T-helper 2 cell treated with Interferon-gamma antibody and Interleukin-4, amounts not matched to agents 5 μg/mL and 100 μg/mL, for 36 hours (primary cell): ENCODE data around the gene PCK2.

Source experiments
- DNase-seq: peaks from one replicate; pipeline ENCODE4 v3.0.0; 2021; ENCODE audit warnings: low spot score
- H3K27ac Mint-ChIP-seq: one replicate; pipeline ENCODE4 v1.8.0; 2021; ENCODE audit warnings: mild to moderate bottlenecking, mixed read lengths
- H3K27me3 Mint-ChIP-seq: one replicate; pipeline ENCODE4 v1.8.0; 2021; ENCODE audit warnings: low read depth, mixed read lengths
- H3K36me3 Mint-ChIP-seq: one replicate; pipeline ENCODE4 v1.8.0; 2021; ENCODE audit warnings: low read depth, mixed read lengths
- H3K4me1 Mint-ChIP-seq: one replicate; pipeline ENCODE4 v1.8.0; 2021; ENCODE audit warnings: low read depth, mixed read lengths
- H3K4me3 Mint-ChIP-seq: one replicate; pipeline ENCODE4 v1.8.0; 2022; ENCODE audit warnings: mild to moderate bottlenecking, moderate library complexity, mixed read lengths
- H3K9me3 Mint-ChIP-seq: one replicate; pipeline ENCODE4 v1.8.0; 2021; ENCODE audit warnings: mixed read lengths

PCK2 gene

DNA sequence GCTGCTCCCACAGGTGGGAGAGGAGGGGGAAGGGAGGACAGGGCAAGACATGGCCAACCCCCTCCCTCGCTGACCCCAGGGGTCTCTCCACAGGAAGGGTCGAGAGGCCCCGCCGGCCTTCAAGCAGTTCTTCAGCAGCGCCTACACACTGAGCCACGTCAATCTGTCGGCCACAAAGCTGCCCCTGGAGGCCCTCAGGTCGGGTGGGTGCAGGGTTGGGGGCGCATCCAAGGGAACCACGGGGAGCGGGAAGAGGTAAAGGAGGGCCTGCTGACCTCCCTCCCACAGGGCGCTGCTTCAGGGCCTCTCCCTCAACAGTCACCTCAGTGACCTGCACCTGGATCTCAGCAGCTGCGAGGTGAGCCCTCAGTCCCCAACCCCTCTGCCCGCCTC is 36.2 kb upstream of the PCK2 start:
- peak overlapping the region; percentile 66 for H3K27ac Mint-ChIP-seq
- no peaks in the 10 kb centered on the region for H3K9me3 Mint-ChIP-seq
- DNase-seq, result no peak
- peaks cover 7% of the 10 kb centered on the region for H3K27me3 Mint-ChIP-seq
- peaks cover 8% of the 10 kb centered on the region for H3K4me1 Mint-ChIP-seq
- no peak overlapping the region for H3K4me3 Mint-ChIP-seq
- H3K36me3 Mint-ChIP-seq, result no peaks in the 10 kb centered on the region

GRCh38 chr14:24058260-24058950 is 35.7 kb upstream of the PCK2 start:
- Mint-ChIP-seq H3K36me3 (no peaks in the 10 kb centered on the region), H3K27me3 (peaks cover 2% of the 10 kb centered on the region), H3K9me3 (no peaks in the 10 kb centered on the region), H3K4me1 (peaks cover 3% of the 10 kb centered on the region), H3K27ac (peak overlapping the region; percentile 66), H3K4me3 (no peak overlapping the region)
- peak; percentile 35 for DNase-seq

DNA sequence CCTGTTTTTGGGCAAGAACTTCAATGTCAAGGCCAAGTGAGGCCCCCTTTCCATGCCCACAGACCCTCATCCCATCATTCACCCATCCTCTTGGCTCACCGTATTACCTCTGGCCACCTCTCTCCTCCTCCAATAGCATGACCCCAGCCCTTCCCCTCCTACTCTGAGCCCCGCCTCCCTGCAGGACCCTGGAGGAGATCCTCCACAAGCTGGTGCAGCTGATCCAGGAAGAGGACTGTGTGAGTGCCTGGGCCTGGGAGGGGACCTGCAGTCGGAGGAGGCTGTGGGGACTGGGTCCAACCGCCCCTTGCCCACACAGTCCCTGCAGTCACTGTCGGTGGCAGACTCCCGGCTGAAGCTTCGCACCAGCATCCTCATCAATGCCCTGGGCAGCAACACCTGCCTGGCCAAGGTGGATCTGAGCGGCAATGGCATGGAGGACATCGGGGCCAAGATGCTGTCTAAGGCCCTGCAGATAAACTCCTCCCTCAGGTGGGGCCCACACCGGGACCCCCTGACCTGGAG is 35.1 kb upstream of the PCK2 start:
- no peaks in the 10 kb centered on the region for H3K36me3 Mint-ChIP-seq
- H3K27me3 Mint-ChIP-seq, result peaks cover 2% of the 10 kb centered on the region
- no peak overlapping the region for H3K4me3 Mint-ChIP-seq
- DNase-seq, result no peak
- no peaks in the 10 kb centered on the region for H3K9me3 Mint-ChIP-seq
- no peaks in the 10 kb centered on the region for H3K4me1 Mint-ChIP-seq
- no peak overlapping the region for H3K27ac Mint-ChIP-seq

- H3K36me3 Mint-ChIP-seq, result no peaks in the 10 kb centered on the region
Observed at GRCh38 chr14:24059841-24060388, 34.2 kb upstream of the PCK2 start.

GRCh38 chr14:24060443-24060842 is 33.7 kb upstream of the PCK2 start:
- Mint-ChIP-seq H3K36me3 (no peaks in the 10 kb centered on the region), H3K27ac (no peak overlapping the region), H3K4me3 (no peak overlapping the region), H3K27me3 (peaks cover 2% of the 10 kb centered on the region), H3K9me3 (no peaks in the 10 kb centered on the region), H3K4me1 (no peaks in the 10 kb centered on the region)
- DNase-seq, result no peak

More at GRCh38 chr14:24059841-24060388, 34.2 kb upstream of the PCK2 start:
- Mint-ChIP-seq H3K4me3 (no peak overlapping the region), H3K27ac (no peak overlapping the region), H3K27me3 (peaks cover 2% of the 10 kb centered on the region), H3K9me3 (no peaks in the 10 kb centered on the region), H3K4me1 (no peaks in the 10 kb centered on the region)
- DNase-seq, result no peak

DNA sequence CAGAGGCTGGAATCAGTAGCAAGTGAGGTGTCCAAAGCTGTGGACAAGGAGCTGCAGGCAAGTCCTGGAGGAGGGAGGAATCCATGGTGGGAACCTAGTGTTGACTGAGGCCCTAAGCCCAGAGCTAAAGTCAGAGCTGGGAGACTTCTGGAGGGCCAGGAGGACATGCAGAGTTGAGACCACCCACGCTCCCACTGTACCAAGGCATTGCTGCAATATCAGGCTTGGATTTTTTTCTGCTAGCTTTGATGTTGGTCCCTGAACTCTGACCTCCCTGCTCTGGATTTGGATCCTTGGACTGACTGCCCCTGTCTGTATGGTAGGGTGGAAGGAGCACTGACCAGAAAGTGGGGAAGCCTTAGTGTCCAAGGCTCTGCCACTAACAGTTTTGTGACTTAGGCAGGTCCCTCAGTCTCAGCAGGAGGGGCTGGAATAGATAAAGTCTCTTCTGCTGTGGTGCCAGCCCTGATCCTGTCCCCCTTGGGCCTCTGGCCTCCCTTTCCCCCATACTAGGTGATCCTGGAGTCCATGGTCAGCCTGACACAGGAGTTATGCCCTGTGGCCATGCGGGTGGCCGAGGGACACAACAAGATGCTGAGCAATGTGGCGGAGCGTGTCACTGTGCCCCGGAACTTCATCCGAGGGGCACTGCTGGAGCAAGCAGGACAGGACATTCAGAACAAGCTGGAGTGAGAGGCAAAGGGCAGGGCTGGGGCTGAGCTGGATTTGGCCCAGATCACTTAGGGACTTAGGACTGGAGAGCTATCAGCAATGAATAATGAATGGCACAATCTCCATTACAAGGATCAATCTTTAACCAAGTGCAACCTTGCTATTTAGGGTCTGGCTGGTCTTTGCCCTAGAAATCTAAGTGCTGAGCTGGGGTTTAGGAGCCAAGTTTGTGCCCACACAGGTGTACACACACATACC is 32.9 kb upstream of the PCK2 start:
- no peak overlapping the region for H3K4me3 Mint-ChIP-seq
- peaks cover 2% of the 10 kb centered on the region for H3K27me3 Mint-ChIP-seq
- DNase-seq, result no peak
- H3K9me3 Mint-ChIP-seq, result no peaks in the 10 kb centered on the region
- H3K36me3 Mint-ChIP-seq, result no peaks in the 10 kb centered on the region
- H3K4me1 Mint-ChIP-seq, result no peaks in the 10 kb centered on the region
- H3K27ac Mint-ChIP-seq, result no peak overlapping the region

- DNase-seq, result no peak
- Mint-ChIP-seq H3K4me3 (no peak overlapping the region), H3K27ac (no peak overlapping the region), H3K27me3 (no peaks in the 10 kb centered on the region), H3K36me3 (no peaks in the 10 kb centered on the region), H3K4me1 (no peaks in the 10 kb centered on the region), H3K9me3 (no peaks in the 10 kb centered on the region)
Observed at GRCh38 chr14:24062216-24062980, 31.7 kb upstream of the PCK2 start.

GRCh38 chr14:24063263-24063836 is 30.8 kb upstream of the PCK2 start:
- Mint-ChIP-seq H3K36me3 (no peaks in the 10 kb centered on the region), H3K4me3 (no peak overlapping the region), H3K9me3 (no peaks in the 10 kb centered on the region), H3K27me3 (no peaks in the 10 kb centered on the region), H3K27ac (no peak overlapping the region), H3K4me1 (no peaks in the 10 kb centered on the region)
- no peak for DNase-seq

GRCh38 chr14:24064091-24064795 is 29.9 kb upstream of the PCK2 start:
- no peaks in the 10 kb centered on the region for H3K27me3 Mint-ChIP-seq
- no peak overlapping the region for H3K27ac Mint-ChIP-seq
- no peaks in the 10 kb centered on the region for H3K9me3 Mint-ChIP-seq
- no peaks in the 10 kb centered on the region for H3K36me3 Mint-ChIP-seq
- H3K4me3 Mint-ChIP-seq, result no peak overlapping the region
- DNase-seq, result no peak
- no peaks in the 10 kb centered on the region for H3K4me1 Mint-ChIP-seq

GRCh38 chr14:24064856-24065255 is 29.3 kb upstream of the PCK2 start:
- H3K4me3 Mint-ChIP-seq, result no peak overlapping the region
- no peaks in the 10 kb centered on the region for H3K9me3 Mint-ChIP-seq
- no peak overlapping the region for H3K27ac Mint-ChIP-seq
- H3K36me3 Mint-ChIP-seq, result no peaks in the 10 kb centered on the region
- DNase-seq, result no peak
- no peaks in the 10 kb centered on the region for H3K27me3 Mint-ChIP-seq
- no peaks in the 10 kb centered on the region for H3K4me1 Mint-ChIP-seq

DNA sequence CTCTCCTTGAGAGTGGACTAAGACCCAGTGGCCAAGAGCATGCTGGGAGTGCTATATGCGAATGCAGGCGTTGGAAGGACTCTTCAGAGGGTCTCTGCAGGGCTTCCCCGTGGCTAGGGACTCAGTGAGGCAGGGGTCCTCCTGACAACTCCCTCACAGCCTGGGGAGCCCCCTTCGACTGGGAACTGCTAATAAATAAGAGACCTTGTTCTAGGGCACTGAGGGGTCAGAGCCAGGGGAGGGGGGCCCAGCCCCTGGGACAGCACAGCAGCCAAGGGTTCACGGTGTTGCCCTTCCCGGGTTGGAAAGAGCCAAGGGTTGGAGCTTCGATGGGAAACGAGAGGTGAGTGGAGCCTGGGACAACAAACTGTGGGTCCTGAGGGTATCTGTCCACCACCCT is 28.7 kb upstream of the PCK2 start:
- H3K4me1 Mint-ChIP-seq, result no peaks in the 10 kb centered on the region
- H3K36me3 Mint-ChIP-seq, result no peaks in the 10 kb centered on the region
- H3K27ac Mint-ChIP-seq, result no peak overlapping the region
- no peaks in the 10 kb centered on the region for H3K9me3 Mint-ChIP-seq
- no peak for DNase-seq
- H3K4me3 Mint-ChIP-seq, result no peak overlapping the region
- H3K27me3 Mint-ChIP-seq, result no peaks in the 10 kb centered on the region

DNA sequence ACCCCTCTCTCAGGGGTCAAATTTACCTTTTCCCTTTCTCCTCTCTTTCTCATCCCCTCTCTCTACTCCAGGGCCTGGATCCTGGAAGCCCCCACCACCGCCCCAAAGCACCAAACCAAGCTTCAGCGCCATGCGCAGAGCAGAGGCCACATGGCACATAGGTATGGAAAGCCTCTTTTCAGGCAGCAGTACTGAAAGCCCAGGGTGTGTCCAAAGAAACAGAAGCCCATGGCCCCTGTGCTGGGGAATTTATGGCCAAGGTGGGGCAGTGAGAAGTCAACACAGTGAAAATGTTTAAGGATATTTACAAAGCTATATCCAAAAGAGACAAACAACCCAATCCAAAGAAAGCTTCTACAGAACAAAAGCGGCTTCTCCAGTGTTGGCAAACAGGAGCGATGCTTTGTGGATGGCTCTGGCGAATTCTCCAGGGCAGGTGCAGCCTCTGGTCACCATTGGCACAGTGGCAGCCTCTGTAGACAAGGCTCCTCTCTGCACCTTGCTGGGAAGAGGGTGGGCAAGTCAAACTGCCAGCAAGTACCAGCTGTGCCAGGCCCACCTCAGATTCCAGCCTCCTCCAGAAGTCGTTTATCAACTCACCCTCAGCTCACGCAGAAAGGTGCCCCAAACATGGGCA is 27.5 kb upstream of the PCK2 start:
- no peak overlapping the region for H3K27ac Mint-ChIP-seq
- no peaks in the 10 kb centered on the region for H3K4me1 Mint-ChIP-seq
- H3K4me3 Mint-ChIP-seq, result no peak overlapping the region

More for the DNA sequence above, 27.5 kb upstream of the PCK2 start:
- Mint-ChIP-seq H3K9me3 (no peaks in the 10 kb centered on the region), H3K36me3 (no peaks in the 10 kb centered on the region), H3K27me3 (no peaks in the 10 kb centered on the region)
- DNase-seq, result no peak
